ENCODE data around the gene RELT. TPM values are rescaled to one million over a fixed set of nuclear protein-coding genes. Genes with fewer than 3 reads are reported as not detected.
A peak's percentile ranks its signal among the peaks of the same experiment; 100 is the strongest.

RELT gene
- total and polyA plus RNA-seq, 9 of the 15 experiments (the other 6 are each of a cell fraction or from before 2014, with no cell fraction given), result 1.1 to 20.2 (median 7.4) TPM

DNA sequence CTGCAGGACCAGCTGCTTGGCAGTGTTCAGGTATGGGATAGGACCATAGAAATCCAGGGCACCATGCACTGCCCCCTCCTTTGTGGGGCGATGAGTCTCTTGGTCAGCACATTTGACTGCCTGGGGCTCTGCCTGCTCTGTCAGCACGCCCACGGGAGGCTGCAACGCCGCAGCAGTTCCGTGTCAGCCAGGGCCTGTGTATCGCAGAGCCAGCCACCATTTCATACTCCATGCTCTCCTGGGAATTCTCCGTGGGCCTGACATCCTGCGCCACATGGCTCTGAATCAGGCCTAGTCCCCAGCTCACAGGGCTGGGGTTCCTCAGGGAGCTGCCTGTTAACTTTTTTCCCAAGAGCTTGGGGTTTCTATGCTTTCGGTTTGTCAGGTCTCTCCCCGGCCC is 16.9 kb upstream of the RELT start:
- Histone ChIP-seq H3K9me3 (replicated peaks; ENCODE audit: control insufficient read depth, insufficient read depth, low read depth, low read length) (no peaks in the 10 kb centered on the region), H3K4me3 (no peak overlapping the region), H3K9ac (ENCODE audit: insufficient read depth in 1 of 2, low read depth in 2 of 2, low read length in 2 of 2) (peak overlapping the region in 1 of 2 experiments; percentile 81; a peak in 2 of 4 replicates), H3K4me2 (ENCODE audit: insufficient read depth, low read length) (no peak overlapping the region), H3K79me2 (ENCODE audit: control insufficient read depth, insufficient read depth, low read length) (no peaks in the 10 kb centered on the region), H2AFZ (ENCODE audit: low read depth, low read length) (peak overlapping the region; percentile 12; the same call in 1 of the 2 replicates), H3K27me3 (ENCODE audit: control insufficient read depth in 2 of 2, insufficient read depth in 2 of 2, low read length in 2 of 2) (peaks cover 15 to 54% of the 10 kb centered on the region in 2 experiments), H3K9me1 (ENCODE audit: control insufficient read depth, insufficient read depth, low read length) (peaks cover 6% of the 10 kb centered on the region), H4K20me1 (replicated peaks; ENCODE audit: control insufficient read depth, insufficient read depth, low read length) (peaks cover 14% of the 10 kb centered on the region), H3K27ac (ENCODE audit: extremely low read depth, low read depth, low read length) (no peak overlapping the region), H3K36me3 (ENCODE audit: control insufficient read depth, insufficient read depth, low read length) (no peaks in the 10 kb centered on the region), H3K4me1 (replicated peaks in 1 of 2; ENCODE audit: control insufficient read depth in 2 of 2, insufficient read depth in 2 of 2, low read length in 2 of 2) (peaks cover 0 to 30% of the 10 kb centered on the region in 2 experiments; a peak in 3 of 5 replicates)
- ChIA-PET CTCF (ENCODE audit: low intra/inter-chr PET ratio) (no interaction called here), POLR2A (interaction anchor here (0.6 to 1.5 kb wide), 3 partner anchors 8 to 99 kb away, joined by 3 to 4 read pairs (median 3); no protein-coding TSS in a partner anchor)
- BruUV-seq (replicated peaks), result no TSS peak
- FAIRE-seq (no peak), ATAC-seq (no peak), DNase-seq (ENCODE audit: extremely low read depth in 1 of 4, low spot score in 3 of 4) (no peak)
- peak; percentile 72 for TF ChIP-seq EGR1 (conservative IDR thresholded peaks at IDR 0.05)
- TF ChIP-seq GTF2F1 (IDR thresholded peaks at IDR 0.05; ENCODE audit: low read depth, low read length), result no peak
- no peak for TF ChIP-seq ESRRA (IDR thresholded peaks at IDR 0.05; ENCODE audit: borderline replicate concordance, low read depth)
- 23% methylated on average over 11 of the region's 11 CpGs for WGBS (ENCODE audit: insufficient coverage, low coverage, missing lambda C conversion rate)
- intact Hi-C loops (cut with micrococcal nuclease), result no loop called here
- in situ Hi-C loops (cut with MboI), result no loop called here

DNA sequence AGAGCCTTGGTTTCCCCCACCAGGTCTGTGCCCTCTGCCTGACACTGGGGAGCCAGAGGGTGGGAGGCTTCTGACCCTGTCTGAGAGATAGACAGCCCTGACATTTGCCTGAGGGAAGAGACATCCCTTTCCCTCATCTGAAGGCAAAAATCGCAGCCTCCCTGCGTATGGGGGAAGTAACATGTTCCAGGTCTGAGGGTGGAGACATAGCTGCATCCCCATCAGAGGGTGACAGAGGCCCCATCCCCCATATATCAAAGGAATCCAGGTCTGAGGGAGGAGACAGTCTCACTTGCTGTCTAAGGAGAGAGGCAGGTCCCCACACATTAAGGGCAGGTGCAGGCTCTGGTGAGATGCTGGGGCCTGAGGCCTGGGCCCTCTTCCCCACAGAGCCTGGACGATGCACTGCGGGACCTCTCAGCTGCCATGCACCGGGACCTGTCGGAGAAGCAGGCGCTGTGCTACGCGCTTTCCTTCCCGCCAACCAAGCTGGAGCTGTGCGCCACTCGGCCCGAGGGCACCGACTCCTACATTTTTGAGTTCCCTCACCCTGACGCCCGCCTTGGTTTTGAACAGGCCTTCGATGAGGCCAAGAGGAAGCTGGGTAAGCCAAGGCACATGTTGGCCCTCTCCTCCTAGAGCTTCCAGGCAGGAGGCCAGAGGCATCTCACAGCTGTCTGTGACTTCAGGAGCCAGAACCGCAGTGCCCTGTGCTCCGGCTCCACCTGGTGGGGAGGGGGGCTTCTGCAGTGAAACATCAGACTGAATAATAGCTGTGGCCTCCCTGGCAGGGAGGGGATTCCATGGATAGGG is 16.1 kb upstream of the RELT start:
- CTCF ChIA-PET (ENCODE audit: low intra/inter-chr PET ratio), result interaction anchor here (0.8 kb wide), 1 partner anchor 53 kb away, joined by 3 read pairs; no protein-coding TSS in a partner anchor
- in situ Hi-C loops (cut with MboI), result no loop called here
- H2AFZ ChIP-seq (ENCODE audit: low read depth, low read length), result no peak overlapping the region; the same call in 1 of the 2 replicates
- no peak overlapping the region for H3K4me2 ChIP-seq (ENCODE audit: insufficient read depth, low read length)
- H3K4me1 ChIP-seq (replicated peaks in 1 of 2; ENCODE audit: control insufficient read depth in 2 of 2, insufficient read depth in 2 of 2, low read length in 2 of 2), result peaks cover 0 to 30% of the 10 kb centered on the region in 2 experiments; a peak in 3 of 5 replicates
- DNase-seq (ENCODE audit: extremely low read depth in 1 of 4, low spot score in 3 of 4), result peak; percentile 53 to 63 (median 56)
- H3K27ac ChIP-seq (ENCODE audit: extremely low read depth, low read depth, low read length), result no peak overlapping the region
- peaks cover 14% of the 10 kb centered on the region for H4K20me1 ChIP-seq (replicated peaks; ENCODE audit: control insufficient read depth, insufficient read depth, low read length)
- peaks cover 10% of the 10 kb centered on the region for H3K9me1 ChIP-seq (ENCODE audit: control insufficient read depth, insufficient read depth, low read length)
- no TSS peak for BruUV-seq (replicated peaks)
- no peaks in the 10 kb centered on the region for H3K36me3 ChIP-seq (ENCODE audit: control insufficient read depth, insufficient read depth, low read length)
- WGBS (ENCODE audit: insufficient coverage, low coverage, missing lambda C conversion rate), result 45% methylated on average over 14 of the region's 19 CpGs
- intact Hi-C loops (cut with micrococcal nuclease), result no loop called here
- no peak for FAIRE-seq
- no peak overlapping the region; a peak in 1 of 4 replicates for H3K9ac ChIP-seq (ENCODE audit: insufficient read depth in 1 of 2, low read depth in 2 of 2, low read length in 2 of 2)
- peaks cover 16 to 54% of the 10 kb centered on the region in 2 experiments for H3K27me3 ChIP-seq (ENCODE audit: control insufficient read depth in 2 of 2, insufficient read depth in 2 of 2, low read length in 2 of 2)
- no peaks in the 10 kb centered on the region for H3K9me3 ChIP-seq (replicated peaks; ENCODE audit: control insufficient read depth, insufficient read depth, low read depth, low read length)
- ATAC-seq, result peak; percentile 51
- no peak overlapping the region for H3K4me3 ChIP-seq
- H3K79me2 ChIP-seq (ENCODE audit: control insufficient read depth, insufficient read depth, low read length), result no peaks in the 10 kb centered on the region
- POLR2A ChIA-PET, result interaction anchor here (0.7 to 1.5 kb wide), 4 partner anchors 9 to 98 kb away, joined by 3 to 5 read pairs (median 4); no protein-coding TSS in a partner anchor
- TF ChIP-seq, protein P1, sequence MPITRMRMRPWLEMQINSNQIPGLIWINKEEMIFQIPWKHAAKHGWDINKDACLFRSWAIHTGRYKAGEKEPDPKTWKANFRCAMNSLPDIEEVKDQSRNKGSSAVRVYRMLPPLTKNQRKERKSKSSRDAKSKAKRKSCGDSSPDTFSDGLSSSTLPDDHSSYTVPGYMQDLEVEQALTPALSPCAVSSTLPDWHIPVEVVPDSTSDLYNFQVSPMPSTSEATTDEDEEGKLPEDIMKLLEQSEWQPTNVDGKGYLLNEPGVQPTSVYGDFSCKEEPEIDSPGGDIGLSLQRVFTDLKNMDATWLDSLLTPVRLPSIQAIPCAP (CRISPR knock-in tag; IDR thresholded peaks at IDR 0.05; ENCODE audit: borderline replicate concordance), result no peak
- TF ChIP-seq, protein P2, sequence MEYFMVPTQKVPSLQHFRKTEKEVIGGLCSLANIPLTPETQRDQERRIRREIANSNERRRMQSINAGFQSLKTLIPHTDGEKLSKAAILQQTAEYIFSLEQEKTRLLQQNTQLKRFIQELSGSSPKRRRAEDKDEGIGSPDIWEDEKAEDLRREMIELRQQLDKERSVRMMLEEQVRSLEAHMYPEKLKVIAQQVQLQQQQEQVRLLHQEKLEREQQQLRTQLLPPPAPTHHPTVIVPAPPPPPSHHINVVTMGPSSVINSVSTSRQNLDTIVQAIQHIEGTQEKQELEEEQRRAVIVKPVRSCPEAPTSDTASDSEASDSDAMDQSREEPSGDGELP (CRISPR knock-in tag; IDR thresholded peaks at IDR 0.05; ENCODE audit: borderline replicate concordance), result peak; percentile 73; the same call in 1 of the 2 replicates
- no peak for TF ChIP-seq ZNF253 (CRISPR knock-in tag; conservative IDR thresholded peaks at IDR 0.05)
- TF ChIP-seq, protein P3, sequence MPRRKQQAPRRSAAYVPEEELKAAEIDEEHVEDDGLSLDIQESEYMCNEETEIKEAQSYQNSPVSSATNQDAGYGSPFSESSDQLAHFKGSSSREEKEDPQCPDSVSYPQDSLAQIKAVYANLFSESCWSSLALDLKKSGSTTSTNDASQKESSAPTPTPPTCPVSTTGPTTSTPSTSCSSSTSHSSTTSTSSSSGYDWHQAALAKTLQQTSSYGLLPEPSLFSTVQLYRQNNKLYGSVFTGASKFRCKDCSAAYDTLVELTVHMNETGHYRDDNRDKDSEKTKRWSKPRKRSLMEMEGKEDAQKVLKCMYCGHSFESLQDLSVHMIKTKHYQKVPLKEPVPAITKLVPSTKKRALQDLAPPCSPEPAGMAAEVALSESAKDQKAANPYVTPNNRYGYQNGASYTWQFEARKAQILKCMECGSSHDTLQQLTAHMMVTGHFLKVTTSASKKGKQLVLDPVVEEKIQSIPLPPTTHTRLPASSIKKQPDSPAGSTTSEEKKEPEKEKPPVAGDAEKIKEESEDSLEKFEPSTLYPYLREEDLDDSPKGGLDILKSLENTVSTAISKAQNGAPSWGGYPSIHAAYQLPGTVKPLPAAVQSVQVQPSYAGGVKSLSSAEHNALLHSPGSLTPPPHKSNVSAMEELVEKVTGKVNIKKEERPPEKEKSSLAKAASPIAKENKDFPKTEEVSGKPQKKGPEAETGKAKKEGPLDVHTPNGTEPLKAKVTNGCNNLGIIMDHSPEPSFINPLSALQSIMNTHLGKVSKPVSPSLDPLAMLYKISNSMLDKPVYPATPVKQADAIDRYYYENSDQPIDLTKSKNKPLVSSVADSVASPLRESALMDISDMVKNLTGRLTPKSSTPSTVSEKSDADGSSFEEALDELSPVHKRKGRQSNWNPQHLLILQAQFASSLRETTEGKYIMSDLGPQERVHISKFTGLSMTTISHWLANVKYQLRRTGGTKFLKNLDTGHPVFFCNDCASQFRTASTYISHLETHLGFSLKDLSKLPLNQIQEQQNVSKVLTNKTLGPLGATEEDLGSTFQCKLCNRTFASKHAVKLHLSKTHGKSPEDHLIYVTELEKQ (CRISPR knock-in tag; IDR thresholded peaks at IDR 0.05), result no peak

All from K562 (cell line).